NB4 (cell line): Measurements from ENCODE around the gene FAM98A.

Source experiments
- DNase-seq: peaks from one replicate; pipeline ENCODE4 v3.0.0; 2010; ENCODE audit warnings: low read depth
- H3K4me3 ChIP-seq: one replicate; pipeline ENCODE4 v1.5.1; 2011; ENCODE audit warnings: mild to moderate bottlenecking, low read depth, low read length, moderate library complexity
- MAX ChIP-seq: IDR thresholded peaks from 2 replicates; pipeline ENCODE4 v1.6.1; 2011; ENCODE audit warnings: low read depth, low read length
- MYC ChIP-seq: IDR thresholded peaks from 2 replicates; pipeline ENCODE4 v1.6.1; 2011; ENCODE audit warnings: low read depth, low read length
- POLR2A ChIP-seq: IDR thresholded peaks from 2 replicates; pipeline ENCODE4 v1.6.1; 2011; ENCODE audit warnings: mild to moderate bottlenecking; ENCODE audit not compliant: insufficient read length; ENCODE audit errors: extremely low read depth
- TF ChIP-seq, protein P1 (sequence below): IDR thresholded peaks from one replicate; pipeline ENCODE4 v1.5.1; 2012; ENCODE audit warnings: low read depth, low read length

The FAM98A gene

DNA sequence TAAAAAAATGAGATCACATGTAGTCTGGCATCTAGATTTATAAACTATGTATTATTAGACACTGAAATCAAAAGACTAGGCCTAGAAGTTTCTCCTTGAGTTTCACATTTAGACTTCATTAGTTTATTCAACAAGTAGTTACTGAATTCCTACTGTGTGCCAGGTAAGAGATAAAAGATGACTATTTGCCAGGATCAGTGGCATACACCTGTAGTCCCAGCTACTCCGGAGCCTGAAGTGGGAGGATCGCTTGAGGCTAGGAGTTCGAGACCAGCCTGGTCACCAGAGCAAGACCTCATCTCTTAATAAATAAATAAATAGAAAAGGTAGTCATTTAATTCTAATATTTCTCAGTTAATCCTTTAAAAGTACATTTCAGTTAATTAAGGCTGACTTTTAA, 2.1 kb downstream of the FAM98A start:
- no peak for TF ChIP-seq MYC
- TF ChIP-seq, protein P1, sequence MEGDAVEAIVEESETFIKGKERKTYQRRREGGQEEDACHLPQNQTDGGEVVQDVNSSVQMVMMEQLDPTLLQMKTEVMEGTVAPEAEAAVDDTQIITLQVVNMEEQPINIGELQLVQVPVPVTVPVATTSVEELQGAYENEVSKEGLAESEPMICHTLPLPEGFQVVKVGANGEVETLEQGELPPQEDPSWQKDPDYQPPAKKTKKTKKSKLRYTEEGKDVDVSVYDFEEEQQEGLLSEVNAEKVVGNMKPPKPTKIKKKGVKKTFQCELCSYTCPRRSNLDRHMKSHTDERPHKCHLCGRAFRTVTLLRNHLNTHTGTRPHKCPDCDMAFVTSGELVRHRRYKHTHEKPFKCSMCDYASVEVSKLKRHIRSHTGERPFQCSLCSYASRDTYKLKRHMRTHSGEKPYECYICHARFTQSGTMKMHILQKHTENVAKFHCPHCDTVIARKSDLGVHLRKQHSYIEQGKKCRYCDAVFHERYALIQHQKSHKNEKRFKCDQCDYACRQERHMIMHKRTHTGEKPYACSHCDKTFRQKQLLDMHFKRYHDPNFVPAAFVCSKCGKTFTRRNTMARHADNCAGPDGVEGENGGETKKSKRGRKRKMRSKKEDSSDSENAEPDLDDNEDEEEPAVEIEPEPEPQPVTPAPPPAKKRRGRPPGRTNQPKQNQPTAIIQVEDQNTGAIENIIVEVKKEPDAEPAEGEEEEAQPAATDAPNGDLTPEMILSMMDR: no peak
- TF ChIP-seq MAX: no peak
- TF ChIP-seq POLR2A: no peak
- DNase-seq: no peak
- peak overlapping the region; percentile 92 for H3K4me3 ChIP-seq

- no peak for DNase-seq
- no peak for TF ChIP-seq MYC
- TF ChIP-seq, protein P1: no peak
- no peak for TF ChIP-seq POLR2A
- TF ChIP-seq MAX: no peak
- H3K4me3 ChIP-seq: no peak overlapping the region
Measured at GRCh38 chr2:33595385-33595784, 3.7 kb downstream of the FAM98A start.

DNA sequence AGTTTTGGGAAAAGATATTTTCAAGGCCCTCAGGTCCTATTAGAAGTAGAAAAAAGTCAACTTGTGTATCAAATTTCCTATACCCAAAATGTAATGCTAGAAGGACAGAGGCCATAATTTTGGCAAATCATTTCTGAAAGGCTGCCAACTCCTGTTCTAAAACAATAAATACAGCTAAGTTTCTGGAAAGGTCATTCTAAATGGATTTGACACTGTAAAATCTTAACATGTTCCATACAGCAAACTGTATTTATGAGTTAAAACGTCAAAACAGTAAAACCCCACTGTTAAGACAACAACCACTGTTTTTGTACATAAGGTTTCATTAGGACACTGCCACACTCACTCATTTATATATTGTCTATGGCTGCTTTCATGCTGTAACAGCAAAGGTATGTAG, 9.7 kb downstream of the FAM98A start:
- TF ChIP-seq MYC (no peak), MAX (no peak), POLR2A (no peak)
- TF ChIP-seq, protein P1: no peak
- no peak overlapping the region for H3K4me3 ChIP-seq
- no peak for DNase-seq

- DNase-seq: no peak
- H3K4me3 ChIP-seq: no peak overlapping the region
- TF ChIP-seq MAX: no peak
- TF ChIP-seq, protein P1: no peak
- no peak for TF ChIP-seq POLR2A
- no peak for TF ChIP-seq MYC
Measured at GRCh38 chr2:33588232-33588631, 10.9 kb downstream of the FAM98A start.

- H3K4me3 ChIP-seq: no peak overlapping the region
- TF ChIP-seq, protein P1: no peak
- no peak for TF ChIP-seq MYC
- no peak for TF ChIP-seq MAX
- TF ChIP-seq POLR2A: no peak
- no peak for DNase-seq
Measured at GRCh38 chr2:33586766-33587165, 12.3 kb downstream of the FAM98A start.

- DNase-seq: peak; percentile 64
Measured at GRCh38 chr2:33583194-33583938, 15.7 kb downstream of the FAM98A start.

More at GRCh38 chr2:33583194-33583938, 15.7 kb downstream of the FAM98A start:
- no peak for TF ChIP-seq POLR2A
- TF ChIP-seq MAX: no peak
- TF ChIP-seq, protein P1: peak; percentile 83
- TF ChIP-seq MYC: no peak
- H3K4me3 ChIP-seq: no peak overlapping the region
